NB4 (cell line): ENCODE results near the gene NOVA2.

ENCODE experiments used
- CTCF ChIP-seq: IDR thresholded peaks from one replicate; pipeline ENCODE4 v1.5.1; 2012; ENCODE audit warnings: low read depth, low read length
- MAX ChIP-seq: IDR thresholded peaks from 2 replicates; pipeline ENCODE4 v1.6.1; 2011; ENCODE audit warnings: low read depth, low read length
- MYC ChIP-seq: IDR thresholded peaks from 2 replicates; pipeline ENCODE4 v1.6.1; 2011; ENCODE audit warnings: low read depth, low read length
- POLR2A ChIP-seq: IDR thresholded peaks from 2 replicates; pipeline ENCODE4 v1.6.1; 2011; ENCODE audit warnings: mild to moderate bottlenecking; ENCODE audit not compliant: insufficient read length; ENCODE audit errors: extremely low read depth

- TF ChIP-seq CTCF (no peak), MAX (no peak), POLR2A (peak; percentile 34), MYC (no peak)
These were observed 71.6 kb downstream of the NOVA2 start, which contains the start of gene MYPOP for GRCh38 chr19:45901912-45902650.
